ENCODE measurements around the gene CUX1.

CUX1 gene

GRCh38 chr7:102085218-102085772 lies 267.9 kb downstream of the CUX1 start:
- H3K4me3 ChIP-seq (ENCODE audit: low read length): no peak overlapping the region
- H3K36me3 ChIP-seq (ENCODE audit: control insufficient read depth, insufficient read depth, low read length, severe bottlenecking): peaks cover 18% of the 10 kb centered on the region
- DNase-seq (ENCODE audit: low read depth): no peak
- no peak overlapping the region for H3K9ac ChIP-seq (ENCODE audit: low read length)
- no peaks in the 10 kb centered on the region for H3K27me3 ChIP-seq (replicated peaks; ENCODE audit: control insufficient read depth, insufficient read depth, low read length)
- peaks cover 10% of the 10 kb centered on the region for H3K9me3 ChIP-seq (ENCODE audit: control insufficient read depth, low read length)
- H3K4me1 ChIP-seq (ENCODE audit: control insufficient read depth, insufficient read depth, low read length): no peaks in the 10 kb centered on the region

- no peaks in the 10 kb centered on the region for H3K27me3 ChIP-seq (replicated peaks; ENCODE audit: control insufficient read depth, insufficient read depth, low read length)
- H3K4me1 ChIP-seq (ENCODE audit: control insufficient read depth, insufficient read depth, low read length): no peaks in the 10 kb centered on the region
- peaks cover 4% of the 10 kb centered on the region for H3K9me3 ChIP-seq (ENCODE audit: control insufficient read depth, low read length)
- H3K9ac ChIP-seq (ENCODE audit: low read length): no peak overlapping the region
- H3K36me3 ChIP-seq (ENCODE audit: control insufficient read depth, insufficient read depth, low read length, severe bottlenecking): no peaks in the 10 kb centered on the region
- no peak for DNase-seq (ENCODE audit: low read depth)
- no peak overlapping the region for H3K4me3 ChIP-seq (ENCODE audit: low read length)
These were observed 272.0 kb downstream of the CUX1 start for GRCh38 chr7:102089175-102090098.

GRCh38 chr7:102093599-102094315 lies 276.3 kb downstream of the CUX1 start:
- H3K9me3 ChIP-seq (ENCODE audit: control insufficient read depth, low read length): peaks cover 4% of the 10 kb centered on the region
- H3K36me3 ChIP-seq (ENCODE audit: control insufficient read depth, insufficient read depth, low read length, severe bottlenecking): peaks cover 8% of the 10 kb centered on the region
- no peak overlapping the region for H3K9ac ChIP-seq (ENCODE audit: low read length)
- no peaks in the 10 kb centered on the region for H3K4me1 ChIP-seq (ENCODE audit: control insufficient read depth, insufficient read depth, low read length)
- no peak for DNase-seq (ENCODE audit: low read depth)
- no peaks in the 10 kb centered on the region for H3K27me3 ChIP-seq (replicated peaks; ENCODE audit: control insufficient read depth, insufficient read depth, low read length)
- no peak overlapping the region for H3K4me3 ChIP-seq (ENCODE audit: low read length)

GRCh38 chr7:102094316-102094650 lies 276.9 kb downstream of the CUX1 start:
- peak; percentile 79 for DNase-seq (ENCODE audit: low read depth)
- Histone ChIP-seq H3K4me3 (ENCODE audit: low read length) (no peak overlapping the region), H3K9ac (ENCODE audit: low read length) (no peak overlapping the region), H3K4me1 (ENCODE audit: control insufficient read depth, insufficient read depth, low read length) (no peaks in the 10 kb centered on the region), H3K9me3 (ENCODE audit: control insufficient read depth, low read length) (peaks cover 4% of the 10 kb centered on the region), H3K27me3 (replicated peaks; ENCODE audit: control insufficient read depth, insufficient read depth, low read length) (no peaks in the 10 kb centered on the region), H3K36me3 (ENCODE audit: control insufficient read depth, insufficient read depth, low read length, severe bottlenecking) (peaks cover 12% of the 10 kb centered on the region)

GRCh38 chr7:102095321-102096011 lies 278.0 kb downstream of the CUX1 start:
- Histone ChIP-seq H3K27me3 (replicated peaks; ENCODE audit: control insufficient read depth, insufficient read depth, low read length) (no peaks in the 10 kb centered on the region), H3K36me3 (ENCODE audit: control insufficient read depth, insufficient read depth, low read length, severe bottlenecking) (peaks cover 16% of the 10 kb centered on the region), H3K4me3 (ENCODE audit: low read length) (no peak overlapping the region), H3K9me3 (ENCODE audit: control insufficient read depth, low read length) (no peaks in the 10 kb centered on the region), H3K9ac (ENCODE audit: low read length) (no peak overlapping the region), H3K4me1 (ENCODE audit: control insufficient read depth, insufficient read depth, low read length) (no peaks in the 10 kb centered on the region)
- DNase-seq (ENCODE audit: low read depth): no peak

GRCh38 chr7:102096012-102096332 lies 278.5 kb downstream of the CUX1 start:
- Histone ChIP-seq H3K9me3 (ENCODE audit: control insufficient read depth, low read length) (no peaks in the 10 kb centered on the region), H3K4me3 (ENCODE audit: low read length) (no peak overlapping the region), H3K4me1 (ENCODE audit: control insufficient read depth, insufficient read depth, low read length) (no peaks in the 10 kb centered on the region), H3K36me3 (ENCODE audit: control insufficient read depth, insufficient read depth, low read length, severe bottlenecking) (peaks cover 16% of the 10 kb centered on the region), H3K27me3 (replicated peaks; ENCODE audit: control insufficient read depth, insufficient read depth, low read length) (no peaks in the 10 kb centered on the region), H3K9ac (ENCODE audit: low read length) (no peak overlapping the region)
- DNase-seq (ENCODE audit: low read depth): no peak

- no peak for DNase-seq (ENCODE audit: low read depth)
- peaks cover 16% of the 10 kb centered on the region for H3K36me3 ChIP-seq (ENCODE audit: control insufficient read depth, insufficient read depth, low read length, severe bottlenecking)
- no peaks in the 10 kb centered on the region for H3K4me1 ChIP-seq (ENCODE audit: control insufficient read depth, insufficient read depth, low read length)
- H3K27me3 ChIP-seq (replicated peaks; ENCODE audit: control insufficient read depth, insufficient read depth, low read length): no peaks in the 10 kb centered on the region
- no peak overlapping the region for H3K4me3 ChIP-seq (ENCODE audit: low read length)
- no peaks in the 10 kb centered on the region for H3K9me3 ChIP-seq (ENCODE audit: control insufficient read depth, low read length)
- H3K9ac ChIP-seq (ENCODE audit: low read length): no peak overlapping the region
These were observed 279.4 kb downstream of the CUX1 start for GRCh38 chr7:102096706-102097427.

- no peaks in the 10 kb centered on the region for H3K27me3 ChIP-seq (replicated peaks; ENCODE audit: control insufficient read depth, insufficient read depth, low read length)
- H3K36me3 ChIP-seq (ENCODE audit: control insufficient read depth, insufficient read depth, low read length, severe bottlenecking): peaks cover 16% of the 10 kb centered on the region
- H3K4me3 ChIP-seq (ENCODE audit: low read length): no peak overlapping the region
- H3K4me1 ChIP-seq (ENCODE audit: control insufficient read depth, insufficient read depth, low read length): no peaks in the 10 kb centered on the region
- DNase-seq (ENCODE audit: low read depth): no peak
- no peak overlapping the region for H3K9ac ChIP-seq (ENCODE audit: low read length)
- no peaks in the 10 kb centered on the region for H3K9me3 ChIP-seq (ENCODE audit: control insufficient read depth, low read length)
These were observed 280.3 kb downstream of the CUX1 start for GRCh38 chr7:102097601-102098161.

GRCh38 chr7:102098986-102099385 lies 281.6 kb downstream of the CUX1 start:
- no peaks in the 10 kb centered on the region for H3K4me1 ChIP-seq (ENCODE audit: control insufficient read depth, insufficient read depth, low read length)
- H3K4me3 ChIP-seq (ENCODE audit: low read length): no peak overlapping the region
- no peaks in the 10 kb centered on the region for H3K9me3 ChIP-seq (ENCODE audit: control insufficient read depth, low read length)
- no peaks in the 10 kb centered on the region for H3K27me3 ChIP-seq (replicated peaks; ENCODE audit: control insufficient read depth, insufficient read depth, low read length)
- H3K9ac ChIP-seq (ENCODE audit: low read length): no peak overlapping the region
- H3K36me3 ChIP-seq (ENCODE audit: control insufficient read depth, insufficient read depth, low read length, severe bottlenecking): peaks cover 21% of the 10 kb centered on the region
- DNase-seq (ENCODE audit: low read depth): no peak

GRCh38 chr7:102099474-102099873 lies 282.0 kb downstream of the CUX1 start:
- Histone ChIP-seq H3K4me3 (ENCODE audit: low read length) (no peak overlapping the region), H3K9ac (ENCODE audit: low read length) (no peak overlapping the region), H3K36me3 (ENCODE audit: control insufficient read depth, insufficient read depth, low read length, severe bottlenecking) (peaks cover 25% of the 10 kb centered on the region), H3K9me3 (ENCODE audit: control insufficient read depth, low read length) (no peaks in the 10 kb centered on the region), H3K4me1 (ENCODE audit: control insufficient read depth, insufficient read depth, low read length) (no peaks in the 10 kb centered on the region), H3K27me3 (replicated peaks; ENCODE audit: control insufficient read depth, insufficient read depth, low read length) (no peaks in the 10 kb centered on the region)
- DNase-seq (ENCODE audit: low read depth): no peak
